Stomach (tissue), 4 donors: Measurements from ENCODE around the gene FGF23.

Experiments used
- CTCF ChIP-seq, 7 experiments: fragments of 450-650 bp in 4 of 7; fragments of 200-600 bp in 3 of 7; sonication (generic) in 3 of 7; IDR thresholded peaks; one replicate each; pipeline ENCODE4 v1.5.1; 2016 to 2019; ENCODE audit warnings: antibody characterized with exemption in 7 of 7, control low read depth in 2 of 7, mild to moderate bottlenecking in 1 of 7
- EP300 ChIP-seq: sonication (generic); formaldehyde crosslinking; IDR thresholded peaks from one replicate; pipeline ENCODE4 v1.6.1; 2017; ENCODE audit warnings: antibody characterized with exemption
- POLR2A ChIP-seq, 4 donors: fragments of 450-650 bp; IDR thresholded peaks; one replicate each; pipeline ENCODE4 v1.6.1; 2016; ENCODE audit warnings: antibody characterized with exemption in 4 of 4, control low read depth in 2 of 4, mild to moderate bottlenecking in 1 of 4, moderate library complexity in 1 of 4

GRCh38 chr12:4320497-4320852, 59.0 kb downstream of the FGF23 start:
- TF ChIP-seq POLR2A (IDR thresholded peaks at IDR 0.05) = no peak
- no peak for TF ChIP-seq CTCF (IDR thresholded peaks at IDR 0.05)
- TF ChIP-seq EP300 = no peak
